ENCODE data around the gene IL17RD.

The IL17RD gene

GRCh38 chr3:57130571-57131209, 34.5 kb downstream of the IL17RD start:
- DNase-seq, result no peak

DNA sequence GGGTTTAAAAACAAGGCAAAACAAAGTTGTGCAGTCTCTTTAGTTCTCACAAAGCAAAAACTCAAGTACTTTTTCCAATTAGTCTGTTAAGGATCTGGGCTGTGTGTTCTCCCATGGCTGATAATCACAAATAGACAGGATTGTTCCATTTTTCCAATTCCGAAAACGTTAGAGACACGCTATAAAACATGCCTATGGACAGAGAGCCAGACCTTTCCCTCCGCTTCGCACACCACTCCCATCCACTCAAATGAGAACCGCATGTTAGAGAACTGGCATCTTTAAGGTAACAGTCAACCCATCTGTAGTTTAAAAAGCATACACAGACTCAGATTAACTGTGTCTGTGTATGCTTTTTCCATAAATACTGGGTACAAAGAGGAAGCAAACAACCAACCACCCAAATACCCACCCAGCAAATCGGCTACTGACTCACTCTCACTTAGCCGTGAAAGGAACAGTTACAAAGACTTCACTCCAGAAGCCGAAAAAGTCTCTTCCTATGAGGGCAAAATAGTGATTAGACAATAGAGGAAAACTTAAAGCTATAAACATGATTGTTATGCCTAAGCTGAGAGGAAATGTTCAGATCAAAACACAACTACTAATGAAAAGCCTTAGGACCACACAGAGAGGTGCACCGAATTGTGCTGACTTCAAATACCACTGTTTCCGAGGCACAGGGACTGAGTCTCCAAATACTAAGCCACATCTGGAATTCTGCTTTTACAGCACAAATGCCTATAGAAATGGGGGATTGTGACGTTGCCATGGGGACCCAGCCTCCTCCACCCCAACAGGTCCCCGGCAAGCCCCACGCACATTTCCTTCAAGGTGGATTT, 36.1 kb downstream of the IL17RD start:
- DNase-seq, result no peak

DNA sequence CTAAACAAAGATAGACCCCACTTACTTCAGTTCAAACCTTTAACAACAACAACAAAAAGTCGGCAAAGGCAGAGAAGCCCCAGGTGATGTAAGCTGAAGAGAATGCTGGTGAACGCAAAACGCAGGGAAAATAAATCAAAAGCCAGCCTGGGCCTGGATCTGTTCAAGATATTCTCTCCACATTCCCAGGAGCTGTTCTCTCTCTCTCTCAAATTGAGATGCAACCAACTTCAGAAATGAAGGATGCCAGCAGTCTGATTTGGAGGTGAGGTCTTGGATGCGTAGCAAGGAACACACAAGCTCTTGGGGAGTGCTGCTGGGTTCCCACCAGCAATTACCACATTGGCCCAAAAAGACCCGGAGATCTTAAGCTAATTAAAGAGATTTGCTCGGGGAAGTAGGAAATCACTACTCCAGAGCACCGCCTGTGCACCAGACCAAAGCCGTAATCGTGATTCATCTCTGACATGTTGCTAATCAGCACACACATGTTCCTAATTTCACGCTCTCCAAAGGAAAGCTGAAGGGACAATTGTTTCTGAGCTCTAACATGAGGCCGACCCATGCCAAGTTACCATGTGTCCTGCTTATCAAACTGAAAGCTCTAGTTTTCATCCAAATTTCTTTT, 37.1 kb downstream of the IL17RD start:
- DNase-seq, result no peak

- no peak for DNase-seq
Observed at GRCh38 chr3:57126244-57126643, 38.9 kb downstream of the IL17RD start.

- DNase-seq, result no peak
Observed at GRCh38 chr3:57120451-57121174, 44.5 kb downstream of the IL17RD start.

GRCh38 chr3:57120040-57120439, 45.1 kb downstream of the IL17RD start:
- no peak for DNase-seq

GRCh38 chr3:57118254-57118653, 46.9 kb downstream of the IL17RD start:
- DNase-seq, result no peak

- no peak for DNase-seq
Observed at GRCh38 chr3:57116501-57116900, 48.7 kb downstream of the IL17RD start.

GRCh38 chr3:57112206-57112605, 52.9 kb downstream of the IL17RD start:
- peak; percentile 2 for DNase-seq

DNA sequence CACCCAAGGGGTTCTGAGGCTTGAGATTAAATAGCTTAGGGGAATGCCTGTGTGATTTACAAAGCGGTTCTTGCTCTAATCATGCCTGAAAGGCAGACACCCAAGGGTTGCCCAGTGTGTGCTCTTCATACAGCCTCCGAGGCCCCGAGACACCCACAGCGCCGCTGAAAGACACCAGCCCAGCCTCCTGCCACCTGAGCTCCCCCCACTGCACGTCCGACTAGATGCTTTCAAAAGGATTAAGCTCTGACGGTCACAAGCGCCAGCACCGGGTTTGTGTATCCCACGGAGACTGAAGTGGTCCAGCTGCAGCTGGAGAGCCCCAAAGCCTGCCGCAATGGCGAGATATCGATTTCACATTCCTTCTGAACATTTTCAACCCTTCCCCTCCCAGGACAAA, 54.4 kb downstream of the IL17RD start:
- no peak for DNase-seq

GRCh38 chr3:57110214-57110613, 54.9 kb downstream of the IL17RD start:
- no peak for DNase-seq

DNA sequence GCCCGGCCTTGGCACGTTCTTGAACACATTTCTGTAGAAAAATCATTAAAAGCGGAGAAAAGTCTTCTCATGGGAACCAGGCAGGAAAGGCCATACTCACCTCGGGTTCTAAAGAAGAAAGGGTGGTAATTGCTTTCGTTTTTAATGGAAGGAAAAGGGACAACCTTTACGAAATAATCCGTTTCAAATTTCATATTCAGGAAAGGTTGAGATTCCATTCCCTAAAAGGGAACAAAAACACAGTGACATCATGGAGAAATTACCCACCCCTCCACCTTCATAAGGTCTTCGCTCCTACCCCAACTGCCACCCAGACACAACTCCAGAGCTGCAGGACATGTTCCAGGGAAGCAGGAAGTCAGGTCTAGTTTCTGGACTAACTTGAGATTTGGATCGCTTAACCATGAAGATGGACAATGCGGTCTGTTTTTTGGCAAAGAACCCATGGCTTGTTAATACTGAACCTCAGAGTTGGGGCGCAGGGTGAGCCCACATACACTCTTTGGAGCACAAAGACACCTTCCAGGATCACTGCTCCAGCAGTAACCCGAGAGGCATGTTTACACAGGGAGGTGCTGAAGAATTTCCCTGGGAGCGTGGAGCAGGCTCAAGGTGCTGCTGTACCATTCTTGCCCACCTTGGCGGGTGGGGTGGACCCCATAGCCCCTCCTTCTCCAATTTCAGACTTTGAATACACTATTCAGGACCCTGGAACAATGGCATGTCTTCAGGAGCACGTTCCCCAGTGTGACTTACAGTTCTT, 55.5 kb downstream of the IL17RD start:
- no peak for DNase-seq

DNA sequence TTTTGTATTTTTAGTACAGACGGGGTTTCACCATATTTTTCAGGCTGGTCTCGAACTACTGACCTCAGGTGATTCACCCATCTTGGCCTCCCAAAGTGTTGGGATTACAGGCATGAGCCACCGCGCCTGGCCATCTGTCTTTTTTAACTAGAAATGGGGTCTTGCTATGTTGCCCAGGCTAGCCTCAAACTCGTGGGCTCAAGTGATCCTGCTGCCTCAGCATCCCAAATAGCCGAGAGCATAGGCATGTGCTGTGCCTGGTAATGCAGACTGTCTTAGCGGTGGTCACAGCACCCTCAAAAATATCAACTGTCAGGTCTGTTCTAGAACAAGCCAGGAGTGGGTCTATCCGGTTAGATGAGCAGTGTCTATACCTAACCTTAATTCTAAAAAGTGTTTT, 56.5 kb downstream of the IL17RD start:
- DNase-seq, result no peak

GRCh38 chr3:57105585-57105984, 59.6 kb downstream of the IL17RD start:
- no peak for DNase-seq

GRCh38 chr3:57100046-57100695, 65.0 kb downstream of the IL17RD start:
- DNase-seq, result peak; percentile 75

GRCh38 chr3:57098418-57099310, 66.5 kb downstream of the IL17RD start:
- no peak for DNase-seq

DNA sequence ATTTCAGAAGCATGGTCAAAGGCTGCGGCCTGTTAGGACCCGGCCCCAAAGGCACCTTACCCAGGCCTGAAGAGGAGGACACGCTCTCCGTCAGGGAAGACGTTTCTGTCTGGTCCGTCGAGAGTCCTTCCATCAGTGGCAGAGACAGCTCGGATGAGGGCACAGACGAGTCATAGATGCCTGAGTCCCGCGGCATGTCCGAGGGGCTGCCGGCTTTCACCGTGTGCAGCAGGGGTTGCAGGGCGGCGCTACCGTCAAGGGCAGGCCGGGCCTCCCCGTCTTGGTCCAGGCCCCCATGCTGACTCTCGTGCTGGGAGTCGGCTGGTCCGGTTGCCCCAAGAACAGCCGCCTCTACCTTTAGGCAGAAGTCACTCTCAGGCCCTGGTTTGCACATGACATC, 67.6 kb downstream of the IL17RD start:
- no peak for DNase-seq

DNA sequence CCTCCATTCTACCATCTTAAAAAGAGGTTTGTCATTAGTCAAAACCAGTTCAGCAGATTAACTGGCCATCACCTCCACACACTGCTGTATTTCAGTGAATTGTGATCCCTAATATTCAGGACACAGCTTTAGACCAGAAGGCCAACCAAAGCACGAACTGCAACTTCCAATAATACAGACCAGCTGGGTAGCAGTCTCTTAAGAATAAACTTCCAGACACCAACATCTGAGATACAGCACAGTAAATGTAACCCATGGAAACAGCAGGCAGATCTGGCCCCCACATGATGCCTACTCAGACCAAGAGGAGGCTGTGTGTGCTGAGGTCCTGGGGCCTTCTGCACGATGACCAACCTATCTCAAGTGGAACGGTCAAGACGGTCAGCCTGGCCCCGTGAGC, 69.8 kb downstream of the IL17RD start:
- DNase-seq, result no peak

DNA sequence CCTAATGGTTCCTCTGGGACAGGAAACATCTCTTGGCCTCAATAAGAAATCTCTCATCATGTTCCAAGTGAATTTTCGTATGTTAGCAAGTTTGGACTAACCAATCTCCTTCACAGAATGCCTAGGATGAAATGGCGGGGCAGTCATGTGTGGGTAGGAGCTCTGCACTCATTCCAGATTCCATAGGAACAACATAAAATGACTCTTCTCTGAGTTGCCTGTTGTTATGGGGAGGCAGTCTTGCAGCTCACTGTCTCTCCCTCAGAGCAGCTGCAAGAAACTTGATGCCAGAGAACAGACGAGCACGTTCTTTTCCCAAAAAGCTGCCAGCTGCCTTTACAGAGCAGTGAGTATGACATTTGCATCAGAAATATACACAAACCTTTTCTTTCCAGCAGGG, 70.6 kb downstream of the IL17RD start:
- no peak for DNase-seq

DNA sequence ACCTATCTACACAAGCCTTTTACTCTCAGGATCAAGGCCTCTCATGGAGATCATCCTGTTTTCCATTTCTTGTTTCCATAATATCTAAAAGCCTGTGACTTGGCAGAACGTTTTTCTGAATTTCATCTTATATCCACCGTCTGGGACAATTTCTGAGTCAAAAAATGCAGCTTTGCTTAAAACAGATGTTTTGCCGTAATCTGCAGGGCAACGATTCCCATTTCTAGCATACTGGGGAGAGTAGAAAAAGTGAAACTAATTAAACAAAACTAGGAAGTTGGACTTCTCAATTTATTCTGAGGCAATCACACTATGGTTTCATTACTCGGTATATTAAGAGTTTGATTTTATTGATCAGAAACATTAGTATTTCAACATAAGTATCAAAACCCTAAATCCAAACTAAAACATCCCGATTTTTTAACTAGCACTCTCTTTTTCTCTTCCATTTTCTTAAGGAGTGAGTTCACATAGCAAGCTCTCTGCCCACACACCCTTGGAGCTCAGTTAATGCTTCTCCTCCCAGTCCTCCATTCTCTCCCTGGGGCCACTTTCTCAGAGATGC, 71.1 kb downstream of the IL17RD start:
- DNase-seq, result no peak

DNA sequence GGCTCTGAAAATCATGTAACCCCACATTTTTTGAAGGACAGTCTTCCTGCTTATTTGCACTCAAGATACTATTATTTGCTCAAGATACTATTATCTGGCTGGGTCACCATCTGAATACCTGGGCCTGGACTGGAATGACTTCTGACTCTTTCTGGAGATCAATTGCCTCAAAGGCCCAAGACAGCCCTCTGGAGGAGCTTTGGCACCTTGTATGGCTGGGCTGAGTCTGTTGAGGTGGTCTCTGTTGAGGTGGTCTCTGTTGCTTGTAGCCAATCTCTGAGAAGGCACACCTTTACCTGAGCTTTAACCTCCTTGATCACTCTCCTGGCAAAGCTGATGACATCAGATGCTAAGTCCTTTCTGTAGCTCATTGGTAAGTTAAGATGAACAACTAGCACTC, 71.7 kb downstream of the IL17RD start:
- DNase-seq, result no peak

Measured in activated CD4-positive, alpha-beta T cell treated with anti-CD3 and anti-CD28 coated beads, Interleukin-2, amount 50 U/mL, for 16 hours (primary cell).